ENCODE measurements around the gene SHC2. TPM values are rescaled to one million over a fixed set of nuclear protein-coding genes. Genes with fewer than 3 reads are reported as not detected.

SHC2 gene
- total and polyA plus RNA-seq, 9 donors, result 0.62 to 40.7 (median 15.4) TPM

DNA sequence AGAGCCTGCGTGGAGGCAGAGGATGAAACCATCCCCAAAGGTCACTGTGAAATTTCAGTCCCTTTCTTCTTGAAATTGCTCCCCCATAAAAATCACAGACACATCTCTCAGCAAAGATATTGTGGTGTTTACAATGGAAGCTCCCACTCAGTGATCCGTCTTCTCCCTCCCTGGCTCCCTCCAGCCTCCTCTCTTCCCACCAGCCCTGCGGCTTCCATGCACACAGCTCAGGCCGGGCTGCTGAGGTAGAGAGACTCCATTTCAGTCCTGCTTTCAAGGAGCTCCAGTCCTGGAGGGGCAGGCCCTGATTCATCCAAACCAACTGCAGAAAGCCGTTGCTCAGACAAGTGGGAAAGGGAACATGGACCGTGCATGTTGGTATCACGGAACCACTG, 92.2 kb downstream of the SHC2 start:
- 53 to 57% (median 56%) methylated on average over 7 of the region's 7 CpGs for WGBS, 3 donors
- no peaks in the 10 kb centered on the region for H3K36me3 ChIP-seq
- intact Hi-C loops (cut with DNase I), result no loop called here
- DNase-seq, result peak in 1 of 5 donors; percentile 3
- H3K9me3 ChIP-seq, result no peaks in the 10 kb centered on the region
- no peak for TF ChIP-seq EP300 (IDR thresholded peaks at IDR 0.05)
- no peak for TF ChIP-seq POLR2A (IDR thresholded peaks at IDR 0.05)
- TF ChIP-seq, protein P1, sequence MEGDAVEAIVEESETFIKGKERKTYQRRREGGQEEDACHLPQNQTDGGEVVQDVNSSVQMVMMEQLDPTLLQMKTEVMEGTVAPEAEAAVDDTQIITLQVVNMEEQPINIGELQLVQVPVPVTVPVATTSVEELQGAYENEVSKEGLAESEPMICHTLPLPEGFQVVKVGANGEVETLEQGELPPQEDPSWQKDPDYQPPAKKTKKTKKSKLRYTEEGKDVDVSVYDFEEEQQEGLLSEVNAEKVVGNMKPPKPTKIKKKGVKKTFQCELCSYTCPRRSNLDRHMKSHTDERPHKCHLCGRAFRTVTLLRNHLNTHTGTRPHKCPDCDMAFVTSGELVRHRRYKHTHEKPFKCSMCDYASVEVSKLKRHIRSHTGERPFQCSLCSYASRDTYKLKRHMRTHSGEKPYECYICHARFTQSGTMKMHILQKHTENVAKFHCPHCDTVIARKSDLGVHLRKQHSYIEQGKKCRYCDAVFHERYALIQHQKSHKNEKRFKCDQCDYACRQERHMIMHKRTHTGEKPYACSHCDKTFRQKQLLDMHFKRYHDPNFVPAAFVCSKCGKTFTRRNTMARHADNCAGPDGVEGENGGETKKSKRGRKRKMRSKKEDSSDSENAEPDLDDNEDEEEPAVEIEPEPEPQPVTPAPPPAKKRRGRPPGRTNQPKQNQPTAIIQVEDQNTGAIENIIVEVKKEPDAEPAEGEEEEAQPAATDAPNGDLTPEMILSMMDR (IDR thresholded peaks at IDR 0.05), result no peak
- H3K27ac ChIP-seq, result no peak overlapping the region
- H3K4me1 ChIP-seq (ENCODE audit: insufficient read depth), result peaks cover 2% of the 10 kb centered on the region
- no peaks in the 10 kb centered on the region for H3K27me3 ChIP-seq
- no peak overlapping the region for H3K4me3 ChIP-seq

DNA sequence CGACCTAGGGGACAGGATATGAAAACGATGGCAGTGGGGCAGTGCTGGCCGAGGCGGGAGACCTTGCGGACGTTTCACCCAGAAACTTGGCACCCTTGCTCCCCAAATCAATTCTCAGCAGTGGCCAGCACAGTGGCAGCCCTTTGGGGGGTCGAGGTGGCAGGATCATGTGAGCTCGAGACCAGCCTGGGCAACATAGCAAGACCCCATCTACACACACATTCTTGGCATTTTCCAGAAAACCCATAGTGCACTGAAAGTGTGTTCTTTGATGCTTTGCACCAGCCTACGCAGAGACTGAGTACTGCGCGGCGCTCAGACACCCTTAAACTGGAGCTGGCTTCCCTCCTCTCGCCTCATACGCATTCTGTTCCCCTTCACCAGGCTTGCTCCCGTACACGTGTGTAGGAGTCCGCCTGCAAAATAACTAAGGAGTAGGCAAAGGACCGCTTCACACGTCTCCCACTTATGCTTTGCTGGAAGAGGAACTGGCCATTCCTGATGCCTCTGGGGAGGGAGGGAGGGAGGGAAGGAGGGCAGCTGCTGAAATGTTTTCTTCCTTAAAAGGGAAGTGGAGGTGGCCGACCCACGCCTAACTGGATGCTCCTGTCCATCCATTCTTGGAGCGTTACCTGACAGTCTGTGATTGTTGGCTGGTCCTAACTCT, 92.7 kb downstream of the SHC2 start:
- TF ChIP-seq, protein P1 (IDR thresholded peaks at IDR 0.05), result no peak
- TF ChIP-seq POLR2A (IDR thresholded peaks at IDR 0.05) (no peak), EP300 (IDR thresholded peaks at IDR 0.05) (no peak)
- Histone ChIP-seq H3K9me3 (no peaks in the 10 kb centered on the region), H3K4me3 (no peak overlapping the region), H3K36me3 (no peaks in the 10 kb centered on the region), H3K27ac (no peak overlapping the region), H3K4me1 (ENCODE audit: insufficient read depth) (peaks cover 2% of the 10 kb centered on the region), H3K27me3 (no peaks in the 10 kb centered on the region)
- WGBS, 3 donors, result 39 to 49% (median 47%) methylated on average over 22 of the region's 22 CpGs
- intact Hi-C loops (cut with DNase I), result no loop called here
- no peak for DNase-seq

DNA sequence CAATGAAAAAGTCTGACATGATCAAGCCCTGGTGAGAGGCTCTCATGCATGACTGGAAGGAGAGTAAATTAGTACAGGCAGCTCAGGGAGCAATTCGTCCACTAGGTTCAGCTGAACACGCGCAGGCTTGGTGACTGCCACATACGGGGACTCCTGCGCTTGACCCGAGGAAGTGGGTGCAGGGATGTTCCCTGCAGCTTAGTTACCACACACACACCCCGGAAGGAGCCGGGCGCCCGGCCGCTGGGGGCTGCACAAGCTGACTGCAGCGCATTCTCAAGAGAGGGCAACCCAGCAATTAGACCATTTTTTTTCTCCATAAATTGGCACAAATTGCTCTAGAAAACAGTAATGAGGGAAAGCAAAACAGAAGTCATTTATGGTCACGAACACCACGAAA, 93.3 kb downstream of the SHC2 start:
- no peak overlapping the region for H3K4me3 ChIP-seq
- TF ChIP-seq EP300 (IDR thresholded peaks at IDR 0.05) (no peak), POLR2A (IDR thresholded peaks at IDR 0.05) (no peak)
- TF ChIP-seq, protein P1 (IDR thresholded peaks at IDR 0.05), result no peak
- peaks cover 2% of the 10 kb centered on the region for H3K4me1 ChIP-seq (ENCODE audit: insufficient read depth)
- peak in 1 of 5 donors; percentile 2 for DNase-seq
- H3K27me3 ChIP-seq, result no peaks in the 10 kb centered on the region
- intact Hi-C loops (cut with DNase I), result no loop called here
- no peaks in the 10 kb centered on the region for H3K9me3 ChIP-seq
- H3K27ac ChIP-seq, result no peak overlapping the region
- H3K36me3 ChIP-seq, result no peaks in the 10 kb centered on the region
- WGBS, 3 donors, result 81 to 92% (median 91%) methylated on average over 14 of the region's 14 CpGs

DNA sequence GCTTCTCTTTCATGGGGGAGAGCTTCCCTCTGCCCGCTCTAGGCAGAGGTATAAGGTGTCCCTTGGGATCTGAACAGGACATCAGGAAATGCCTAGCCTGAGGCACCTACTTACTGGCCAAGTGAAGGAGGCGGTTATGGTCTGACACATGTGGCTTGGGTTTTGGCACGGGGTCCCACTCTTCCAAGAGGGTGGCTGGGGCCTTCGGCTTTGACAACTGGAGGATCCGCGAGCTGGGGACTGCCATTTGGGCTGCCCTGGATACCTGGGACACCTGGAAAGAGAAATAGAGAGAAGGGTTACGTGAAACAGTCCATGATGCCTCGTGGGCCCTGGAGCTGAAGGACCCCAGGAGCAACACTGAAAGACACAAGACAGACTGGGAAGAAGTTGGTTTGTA, 93.9 kb downstream of the SHC2 start:
- Histone ChIP-seq H3K4me1 (ENCODE audit: insufficient read depth) (no peaks in the 10 kb centered on the region), H3K4me3 (no peak overlapping the region), H3K27me3 (no peaks in the 10 kb centered on the region), H3K27ac (no peak overlapping the region), H3K9me3 (no peaks in the 10 kb centered on the region), H3K36me3 (no peaks in the 10 kb centered on the region)
- 86 to 95% (median 94%) methylated on average over 8 of the region's 8 CpGs for WGBS, 3 donors
- intact Hi-C loops (cut with DNase I), result no loop called here
- TF ChIP-seq POLR2A (IDR thresholded peaks at IDR 0.05) (no peak), EP300 (IDR thresholded peaks at IDR 0.05) (no peak)
- peak in 1 of 5 donors; percentile 2 for DNase-seq

Small RNA genes lying within 50 kb of the gene (small RNA-seq; reads per million reads assigned to genes)
- not detected for gene RNA5SP462

Other genes starting within 250 kb of the SHC2 start
- 10 to 100 TPM in 3 of 7 donors, 1 to 10 TPM in 4; 3.0 to 75.0 (median 5.9) TPM for gene PLPP2, start 169.6 kb downstream of the SHC2 start, total RNA-seq
- gene PLPP2, start 169.6 kb downstream of the SHC2 start, polyA plus RNA-seq, result 1 to 10 TPM in 1 of 2 donors, under 1 TPM in 1; 0.68 to 3.1 TPM
- gene MIER2, start 116.2 kb downstream of the SHC2 start, total RNA-seq, result 10 to 100 TPM in 6 of 7 donors, 1 to 10 TPM in 1; 9.8 to 29.6 (median 22.8) TPM
- 10 to 100 TPM; 13.3 to 15.0 TPM for gene MIER2, start 116.2 kb downstream of the SHC2 start, polyA plus RNA-seq
- 1 to 10 TPM in 2 of 7 donors, under 1 TPM in 3, not detected in 2; 0.24 to 2.3 (median 0.55) TPM for gene C2CD4C, start 51.9 kb downstream of the SHC2 start, total RNA-seq
- gene C2CD4C, start 51.9 kb downstream of the SHC2 start, polyA plus RNA-seq, result under 1 TPM in 1 of 2 donors, not detected in 1; 0.12 TPM
- gene MADCAM1, start 35.5 kb upstream of the SHC2 start, total RNA-seq, result under 1 TPM in 6 of 7 donors, not detected in 1; 0.11 to 0.90 (median 0.41) TPM
- gene MADCAM1, start 35.5 kb upstream of the SHC2 start, polyA plus RNA-seq, result under 1 TPM in 1 of 2 donors, not detected in 1; 0.42 TPM
- gene TPGS1, start 46.5 kb upstream of the SHC2 start, total RNA-seq, result 10 to 100 TPM; 18.6 to 93.3 (median 27.4) TPM
- gene TPGS1, start 46.5 kb upstream of the SHC2 start, polyA plus RNA-seq, result 10 to 100 TPM in 1 of 2 donors, under 1 TPM in 1; 0.12 to 24.7 TPM
- gene CDC34, start 70.7 kb upstream of the SHC2 start, total RNA-seq, result 10 to 100 TPM; 45.6 to 78.9 (median 56.1) TPM
- gene CDC34, start 70.7 kb upstream of the SHC2 start, polyA plus RNA-seq, result 10 to 100 TPM; 13.2 to 59.7 TPM
- 1 to 10 TPM in 1 of 7 donors, under 1 TPM in 5, not detected in 1; 0.31 to 1.7 (median 0.56) TPM for gene GZMM, start 83.0 kb upstream of the SHC2 start, total RNA-seq
- under 1 TPM in 1 of 2 donors, not detected in 1; 0.48 TPM for gene GZMM, start 83.0 kb upstream of the SHC2 start, polyA plus RNA-seq
- 100 to 1,000 TPM; 225 to 484 (median 324) TPM for gene BSG, start 111.6 kb upstream of the SHC2 start, total RNA-seq
- gene BSG, start 111.6 kb upstream of the SHC2 start, polyA plus RNA-seq, result 100 to 1,000 TPM; 111 to 290 TPM
- under 1 TPM in 3 of 7 donors, not detected in 4; 0.07 to 0.23 (median 0.10) TPM for gene HCN2, start 128.8 kb upstream of the SHC2 start, total RNA-seq
- under 1 TPM in 1 of 2 donors, not detected in 1; 0.13 TPM for gene HCN2, start 128.8 kb upstream of the SHC2 start, polyA plus RNA-seq
- gene POLRMT, start 172.5 kb upstream of the SHC2 start, total RNA-seq, result 10 to 100 TPM; 19.9 to 52.3 (median 43.9) TPM
- gene POLRMT, start 172.5 kb upstream of the SHC2 start, polyA plus RNA-seq, result 10 to 100 TPM; 13.5 to 39.6 TPM
- gene FGF22, start 178.8 kb upstream of the SHC2 start, total RNA-seq, result 1 to 10 TPM in 6 of 7 donors, under 1 TPM in 1; 0.23 to 4.4 (median 2.2) TPM
- 1 to 10 TPM in 1 of 2 donors, not detected in 1; 4.2 TPM for gene FGF22, start 178.8 kb upstream of the SHC2 start, polyA plus RNA-seq
- gene RNF126, start 202.2 kb upstream of the SHC2 start, total RNA-seq, result 10 to 100 TPM; 26.6 to 52.2 (median 34.5) TPM
- 10 to 100 TPM in 1 of 2 donors, 1 to 10 TPM in 1; 1.5 to 29.4 TPM for gene RNF126, start 202.2 kb upstream of the SHC2 start, polyA plus RNA-seq
- gene FSTL3, start 215.4 kb upstream of the SHC2 start, total RNA-seq, result 100 to 1,000 TPM in 1 of 7 donors, 10 to 100 TPM in 6; 21.3 to 141 (median 45.7) TPM
- gene FSTL3, start 215.4 kb upstream of the SHC2 start, polyA plus RNA-seq, result 10 to 100 TPM; 16.9 to 22.6 TPM
- gene PRSS57, start 234.4 kb upstream of the SHC2 start, total RNA-seq, result under 1 TPM in 1 of 7 donors, not detected in 6; 0.33 TPM
- gene PRSS57, start 234.4 kb upstream of the SHC2 start, polyA plus RNA-seq, result under 1 TPM in 1 of 2 donors, not detected in 1; 0.07 TPM
- gene PALM, start 247.9 kb upstream of the SHC2 start, total RNA-seq, result 100 to 1,000 TPM in 5 of 7 donors, 10 to 100 TPM in 2; 36.1 to 169 (median 126) TPM
- gene PALM, start 247.9 kb upstream of the SHC2 start, polyA plus RNA-seq, result 10 to 100 TPM in 1 of 2 donors, 1 to 10 TPM in 1; 2.9 to 66.9 TPM